Thoracic aorta (tissue), 2 donors: ENCODE measurements around the gene RNF157. TPM values are rescaled to one million over a fixed set of nuclear protein-coding genes. Genes with fewer than 3 reads are reported as not detected.

Experiments used
- ATAC-seq: fragments of 150-250 bp; one replicate; pipeline ENCODE4 v1.8.0; 2017; ENCODE audit warnings: low read depth; ENCODE audit not compliant: insufficient number of reproducible peaks, low FRiP score
- DNase-seq: peaks from one replicate; pipeline ENCODE4 v3.0.0-alpha.2; 2020; ENCODE audit warnings: low spot score
- H3K27ac ChIP-seq, 2 donors: fragments of 200-600 bp; sonication (generic); 1 replicate in 1 of 2; 2 replicates in 1 of 2; pipeline ENCODE4 v1.5.1; 2016; ENCODE audit warnings: mild to moderate bottlenecking in 2 of 2, moderate library complexity in 2 of 2
- H3K27me3 ChIP-seq: fragments of 200-600 bp; sonication (generic); replicated peaks from 2 replicates; pipeline ENCODE4 v1.6.0; 2016; ENCODE audit warnings: mild to moderate bottlenecking; ENCODE audit not compliant: insufficient read depth
- H3K36me3 ChIP-seq: fragments of 200-600 bp; sonication (generic); one replicate; pipeline ENCODE4 v1.5.1; 2016
- H3K4me1 ChIP-seq, 2 donors: fragments of 200-600 bp; sonication (generic); 1 replicate in 1 of 2; 2 replicates in 1 of 2; pipeline versions ENCODE4 v1.5.1 to v1.6.0; 2016; ENCODE audit warnings: low read depth in 2 of 2, mild to moderate bottlenecking in 1 of 2; ENCODE audit not compliant: control insufficient read depth in 1 of 2
- H3K4me3 ChIP-seq: fragments of 200-600 bp; sonication (generic); 2 replicates; pipeline ENCODE4 v1.5.1; 2016; ENCODE audit warnings: mild to moderate bottlenecking
- H3K9me3 ChIP-seq: fragments of 200-600 bp; sonication (generic); 2 replicates; pipeline ENCODE4 v1.5.1; 2016
- total RNA-seq, 2 donors: library from RNA; depleted of rRNA; stranded (reverse); fragments of >200 nt; gene quantifications; one replicate each; pipeline versions ENCODE4 v1.1.0 to v1.2.3, GENCODE V29; 2016
- TF ChIP-seq, protein P1 (sequence below): fragments of 200-600 bp; sonication (generic); IDR thresholded peaks from one replicate; pipeline ENCODE4 v1.5.1; 2019; ENCODE audit warnings: antibody characterized with exemption

The RNF157 gene
- total RNA-seq, 2 donors from 2014 or later = 0.41 to 1.9 TPM

DNA sequence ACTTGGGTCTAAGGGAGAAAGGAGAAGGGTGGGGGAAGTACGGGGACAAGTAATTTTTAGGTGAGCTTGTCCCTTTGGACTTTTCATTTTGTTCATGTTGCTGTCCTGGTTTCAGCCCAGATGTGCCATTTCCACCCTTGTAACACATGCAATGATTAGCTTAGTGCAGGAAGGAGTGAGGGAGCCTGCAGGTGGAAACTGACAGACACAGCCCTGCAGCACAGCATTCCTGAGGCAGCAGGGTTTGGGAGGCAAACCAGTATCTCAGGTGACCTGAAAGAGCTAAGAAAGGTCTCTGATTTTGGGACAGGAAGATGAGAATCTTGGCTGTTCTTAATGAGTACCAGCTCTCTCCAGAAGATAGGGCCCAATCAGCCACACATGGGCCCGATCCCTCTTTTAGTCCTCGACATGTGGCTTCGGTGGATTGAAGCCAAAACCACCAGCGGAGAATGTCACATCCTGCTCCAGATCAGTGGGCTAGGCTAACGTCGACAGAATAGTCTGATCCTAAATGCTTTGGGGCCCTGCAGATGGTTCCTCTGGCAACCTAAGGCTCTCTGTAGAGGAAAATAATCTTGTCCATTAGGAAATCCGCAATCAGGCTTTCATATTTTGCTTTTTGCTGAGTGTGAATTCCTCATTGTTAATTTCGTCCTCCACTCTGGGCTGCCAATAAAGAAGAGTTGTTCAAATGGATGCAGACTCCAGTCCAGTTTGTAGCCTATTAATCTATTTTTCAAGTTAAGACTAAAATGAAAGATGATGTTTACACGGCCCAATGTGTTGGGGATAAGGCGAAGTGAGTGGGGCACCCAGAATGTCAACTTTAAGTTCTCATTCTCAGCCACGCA, 3.8 kb upstream of the RNF157 start:
- TF ChIP-seq, protein P1, sequence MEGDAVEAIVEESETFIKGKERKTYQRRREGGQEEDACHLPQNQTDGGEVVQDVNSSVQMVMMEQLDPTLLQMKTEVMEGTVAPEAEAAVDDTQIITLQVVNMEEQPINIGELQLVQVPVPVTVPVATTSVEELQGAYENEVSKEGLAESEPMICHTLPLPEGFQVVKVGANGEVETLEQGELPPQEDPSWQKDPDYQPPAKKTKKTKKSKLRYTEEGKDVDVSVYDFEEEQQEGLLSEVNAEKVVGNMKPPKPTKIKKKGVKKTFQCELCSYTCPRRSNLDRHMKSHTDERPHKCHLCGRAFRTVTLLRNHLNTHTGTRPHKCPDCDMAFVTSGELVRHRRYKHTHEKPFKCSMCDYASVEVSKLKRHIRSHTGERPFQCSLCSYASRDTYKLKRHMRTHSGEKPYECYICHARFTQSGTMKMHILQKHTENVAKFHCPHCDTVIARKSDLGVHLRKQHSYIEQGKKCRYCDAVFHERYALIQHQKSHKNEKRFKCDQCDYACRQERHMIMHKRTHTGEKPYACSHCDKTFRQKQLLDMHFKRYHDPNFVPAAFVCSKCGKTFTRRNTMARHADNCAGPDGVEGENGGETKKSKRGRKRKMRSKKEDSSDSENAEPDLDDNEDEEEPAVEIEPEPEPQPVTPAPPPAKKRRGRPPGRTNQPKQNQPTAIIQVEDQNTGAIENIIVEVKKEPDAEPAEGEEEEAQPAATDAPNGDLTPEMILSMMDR = no peak
- H3K4me1 ChIP-seq = peaks cover 9 to 18% of the 10 kb centered on the region in 2 donors
- no peak overlapping the region for H3K4me3 ChIP-seq
- no peaks in the 10 kb centered on the region for H3K9me3 ChIP-seq
- no peaks in the 10 kb centered on the region for H3K36me3 ChIP-seq
- no peak overlapping the region for H3K27ac ChIP-seq
- H3K27me3 ChIP-seq = no peaks in the 10 kb centered on the region
- ATAC-seq = no peak
- DNase-seq = no peak

DNA sequence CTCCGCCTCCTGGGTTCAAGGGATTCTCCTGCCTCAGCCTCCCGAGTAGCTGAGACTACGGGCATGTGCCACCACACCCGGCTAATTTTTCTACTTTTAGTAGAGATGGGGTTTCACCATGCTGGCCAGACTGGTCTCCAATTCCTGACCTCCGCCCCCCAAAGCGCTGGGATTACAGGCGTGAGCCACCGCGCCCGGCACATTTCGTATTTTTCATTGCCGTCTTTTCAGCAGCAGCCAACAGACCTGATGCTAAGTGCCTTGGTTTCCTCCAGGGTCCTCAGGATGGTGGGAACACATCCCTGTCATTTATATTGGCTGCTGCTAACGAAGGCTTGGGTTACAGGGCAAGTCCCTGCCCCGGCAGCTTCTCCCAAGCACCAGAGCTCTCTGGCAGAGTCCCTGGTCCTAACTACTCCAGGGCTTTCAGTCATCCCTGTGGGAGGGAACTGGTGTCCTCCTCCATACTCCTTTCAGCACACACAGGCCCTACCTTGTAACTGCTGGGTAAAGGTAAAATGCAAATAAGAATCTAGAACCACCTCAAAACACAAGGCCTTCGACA, 1.5 kb upstream of the RNF157 start:
- H3K4me3 ChIP-seq = no peak overlapping the region
- no peaks in the 10 kb centered on the region for H3K27me3 ChIP-seq
- TF ChIP-seq, protein P1 = no peak
- H3K9me3 ChIP-seq = no peaks in the 10 kb centered on the region
- no peaks in the 10 kb centered on the region for H3K36me3 ChIP-seq
- DNase-seq (no peak), ATAC-seq (no peak)
- peaks cover 9 to 18% of the 10 kb centered on the region in 2 donors for H3K4me1 ChIP-seq
- H3K27ac ChIP-seq = no peak overlapping the region

DNA sequence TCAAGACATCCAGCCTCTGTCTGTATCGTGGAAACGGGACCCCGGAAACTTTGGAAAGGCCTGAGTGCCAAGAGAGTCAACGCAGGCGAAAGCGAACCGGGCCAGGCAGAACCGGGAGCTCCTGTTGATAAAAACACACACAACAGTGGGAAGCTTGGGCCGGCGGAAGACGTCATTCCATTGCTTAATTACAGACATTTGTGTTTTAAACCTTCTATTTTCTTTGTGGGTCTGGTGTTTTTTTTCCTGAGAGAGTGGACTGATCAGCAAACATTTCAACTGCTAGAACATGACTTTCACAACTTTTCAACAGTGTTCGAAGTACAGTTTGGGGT, 878 bp upstream of the RNF157 start:
- Histone ChIP-seq H3K36me3 (no peaks in the 10 kb centered on the region), H3K27ac (no peak overlapping the region), H3K9me3 (no peaks in the 10 kb centered on the region), H3K4me1 (peaks cover 9 to 18% of the 10 kb centered on the region in 2 donors), H3K4me3 (peak overlapping the region; percentile 83), H3K27me3 (no peaks in the 10 kb centered on the region)
- DNase-seq = no peak
- TF ChIP-seq, protein P1 = no peak
- no peak for ATAC-seq

DNA sequence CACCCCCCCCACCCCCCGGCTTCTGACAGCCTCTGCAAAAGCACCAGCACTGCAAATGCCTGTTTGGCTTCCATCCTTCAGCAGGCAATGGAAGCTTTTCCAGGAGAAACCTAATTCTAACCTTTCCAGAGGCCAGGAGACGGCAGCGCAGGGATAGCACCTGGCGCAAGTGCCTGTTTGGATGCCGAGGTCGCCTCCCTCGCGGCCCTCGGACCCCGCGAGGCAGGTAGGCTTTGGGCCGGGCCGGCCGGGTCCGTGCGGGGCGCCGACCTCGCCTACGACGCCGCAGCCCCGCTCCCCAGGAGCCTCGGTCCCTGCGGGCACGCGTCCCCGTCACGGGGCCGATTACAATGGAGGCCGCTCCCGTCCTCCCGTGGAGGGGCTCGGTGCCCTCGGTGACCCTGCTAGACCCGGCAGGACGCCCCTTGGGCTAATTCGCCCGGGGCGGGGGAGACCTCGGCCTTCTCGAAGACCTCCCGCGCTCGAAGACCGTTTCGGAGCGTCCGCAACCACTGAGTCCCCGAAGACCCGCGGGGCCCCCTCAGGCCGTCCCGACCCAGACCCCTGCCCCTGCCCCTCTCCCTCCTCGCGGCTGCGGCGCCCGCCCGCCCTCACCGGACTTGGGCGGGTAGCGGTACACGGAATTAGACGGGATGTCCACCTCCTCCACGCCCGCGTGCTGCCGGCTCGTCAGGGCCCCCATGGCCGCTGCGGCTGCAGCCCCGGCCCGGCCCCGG, 587 bp downstream of the RNF157 start:
- Histone ChIP-seq H3K4me1 (peaks cover 9 to 18% of the 10 kb centered on the region in 2 donors), H3K4me3 (peak overlapping the region; percentile 63), H3K36me3 (no peaks in the 10 kb centered on the region), H3K27me3 (no peaks in the 10 kb centered on the region), H3K9me3 (no peaks in the 10 kb centered on the region), H3K27ac (no peak overlapping the region)
- TF ChIP-seq, protein P1 = no peak
- DNase-seq (no peak), ATAC-seq (no peak)
